ENCODE results near the gene ETF1. TPM values are rescaled to one million over a fixed set of nuclear protein-coding genes. Genes with fewer than 3 reads are reported as not detected.

The ETF1 gene
- total and polyA plus RNA-seq, 9 of the 15 experiments (the other 6 are each of a cell fraction or from before 2014, with no cell fraction given) = 53.7 to 209 (median 164) TPM

DNA sequence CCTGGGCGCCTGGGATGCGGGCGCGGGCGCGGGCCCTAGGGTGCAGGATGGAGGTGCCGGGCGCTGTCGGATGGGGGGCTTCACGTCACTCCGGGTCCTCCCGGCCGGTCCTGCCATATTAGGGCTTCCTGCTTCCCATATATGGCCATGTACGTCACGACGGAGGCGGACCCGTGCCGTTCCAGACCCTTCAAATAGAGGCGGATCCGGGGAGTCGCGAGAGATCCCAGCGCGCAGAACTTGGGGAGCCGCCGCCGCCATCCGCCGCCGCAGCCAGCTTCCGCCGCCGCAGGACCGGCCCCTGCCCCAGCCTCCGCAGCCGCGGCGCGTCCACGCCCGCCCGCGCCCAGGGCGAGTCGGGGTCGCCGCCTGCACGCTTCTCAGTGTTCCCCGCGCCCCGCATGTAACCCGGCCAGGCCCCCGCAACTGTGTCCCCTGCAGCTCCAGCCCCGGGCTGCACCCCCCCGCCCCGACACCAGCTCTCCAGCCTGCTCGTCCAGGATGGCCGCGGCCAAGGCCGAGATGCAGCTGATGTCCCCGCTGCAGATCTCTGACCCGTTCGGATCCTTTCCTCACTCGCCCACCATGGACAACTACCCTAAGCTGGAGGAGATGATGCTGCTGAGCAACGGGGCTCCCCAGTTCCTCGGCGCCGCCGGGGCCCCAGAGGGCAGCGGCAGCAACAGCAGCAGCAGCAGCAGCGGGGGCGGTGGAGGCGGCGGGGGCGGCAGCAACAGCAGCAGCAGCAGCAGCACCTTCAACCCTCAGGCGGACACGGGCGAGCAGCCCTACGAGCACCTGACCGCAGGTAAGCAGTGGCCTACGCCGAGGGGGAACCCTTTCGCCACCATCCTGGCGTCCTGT, 77.5 kb downstream of the ETF1 start, which contains the start of gene EGR1 (continued):
- TF ChIP-seq, protein P1, sequence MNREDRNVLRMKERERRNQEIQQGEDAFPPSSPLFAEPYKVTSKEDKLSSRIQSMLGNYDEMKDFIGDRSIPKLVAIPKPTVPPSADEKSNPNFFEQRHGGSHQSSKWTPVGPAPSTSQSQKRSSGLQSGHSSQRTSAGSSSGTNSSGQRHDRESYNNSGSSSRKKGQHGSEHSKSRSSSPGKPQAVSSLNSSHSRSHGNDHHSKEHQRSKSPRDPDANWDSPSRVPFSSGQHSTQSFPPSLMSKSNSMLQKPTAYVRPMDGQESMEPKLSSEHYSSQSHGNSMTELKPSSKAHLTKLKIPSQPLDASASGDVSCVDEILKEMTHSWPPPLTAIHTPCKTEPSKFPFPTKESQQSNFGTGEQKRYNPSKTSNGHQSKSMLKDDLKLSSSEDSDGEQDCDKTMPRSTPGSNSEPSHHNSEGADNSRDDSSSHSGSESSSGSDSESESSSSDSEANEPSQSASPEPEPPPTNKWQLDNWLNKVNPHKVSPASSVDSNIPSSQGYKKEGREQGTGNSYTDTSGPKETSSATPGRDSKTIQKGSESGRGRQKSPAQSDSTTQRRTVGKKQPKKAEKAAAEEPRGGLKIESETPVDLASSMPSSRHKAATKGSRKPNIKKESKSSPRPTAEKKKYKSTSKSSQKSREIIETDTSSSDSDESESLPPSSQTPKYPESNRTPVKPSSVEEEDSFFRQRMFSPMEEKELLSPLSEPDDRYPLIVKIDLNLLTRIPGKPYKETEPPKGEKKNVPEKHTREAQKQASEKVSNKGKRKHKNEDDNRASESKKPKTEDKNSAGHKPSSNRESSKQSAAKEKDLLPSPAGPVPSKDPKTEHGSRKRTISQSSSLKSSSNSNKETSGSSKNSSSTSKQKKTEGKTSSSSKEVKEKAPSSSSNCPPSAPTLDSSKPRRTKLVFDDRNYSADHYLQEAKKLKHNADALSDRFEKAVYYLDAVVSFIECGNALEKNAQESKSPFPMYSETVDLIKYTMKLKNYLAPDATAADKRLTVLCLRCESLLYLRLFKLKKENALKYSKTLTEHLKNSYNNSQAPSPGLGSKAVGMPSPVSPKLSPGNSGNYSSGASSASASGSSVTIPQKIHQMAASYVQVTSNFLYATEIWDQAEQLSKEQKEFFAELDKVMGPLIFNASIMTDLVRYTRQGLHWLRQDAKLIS (CRISPR knock-in tag; IDR thresholded peaks at IDR 0.05) = peak; percentile 100
- TF ChIP-seq RB1 (IDR thresholded peaks at IDR 0.05; ENCODE audit: low read depth) (peak; percentile 52; the same call in 1 of the 2 replicates), FIP1L1 (IDR thresholded peaks at IDR 0.05; ENCODE audit: low read depth, low read length, poor library complexity, severe bottlenecking) (peak; percentile 100), FOXK1 (CRISPR knock-in tag; IDR thresholded peaks at IDR 0.05; ENCODE audit: borderline replicate concordance) (0 out of 2 replicates have a peak, but pooled peaks have one; percentile 82), ZC3H11A (IDR thresholded peaks at IDR 0.05; ENCODE audit: low read depth, low read length) (no peak), HSF4 (CRISPR knock-in tag; IDR thresholded peaks at IDR 0.05; ENCODE audit: borderline replicate concordance) (no peak), CREM (IDR thresholded peaks at IDR 0.05; ENCODE audit: low read depth) (peak; percentile 94), PHF21A (IDR thresholded peaks at IDR 0.05; ENCODE audit: borderline replicate concordance, low read depth) (peak; percentile 26; the same call in 1 of the 2 replicates), KDM2B (CRISPR knock-in tag; IDR thresholded peaks at IDR 0.05) (no peak), RFX7 (CRISPR knock-in tag; IDR thresholded peaks at IDR 0.05) (no peak), POLR2G (IDR thresholded peaks at IDR 0.05; ENCODE audit: low read depth, low read length) (peak; percentile 89), WHSC1 (IDR thresholded peaks at IDR 0.05; ENCODE audit: low read length) (no peak), CREB1 (IDR thresholded peaks at IDR 0.05) (peak; percentile 81), CREB1 (CRISPR knock-in tag; IDR thresholded peaks at IDR 0.05) (peak; percentile 61), TEAD4 (IDR thresholded peaks at IDR 0.05; ENCODE audit: low read length) (peak; percentile 55; the same call in 1 of the 2 replicates), TEAD4 (CRISPR knock-in tag; IDR thresholded peaks at IDR 0.05; ENCODE audit: borderline replicate concordance) (no peak), SIN3A (IDR thresholded peaks at IDR 0.05; ENCODE audit: borderline replicate concordance in 2 of 2, control insufficient read depth in 1 of 2, low read depth in 2 of 2, low read length in 2 of 2) (peak; percentile 38 to 61; a peak in 2 of 4 replicates)
- TF ChIP-seq, protein P2, sequence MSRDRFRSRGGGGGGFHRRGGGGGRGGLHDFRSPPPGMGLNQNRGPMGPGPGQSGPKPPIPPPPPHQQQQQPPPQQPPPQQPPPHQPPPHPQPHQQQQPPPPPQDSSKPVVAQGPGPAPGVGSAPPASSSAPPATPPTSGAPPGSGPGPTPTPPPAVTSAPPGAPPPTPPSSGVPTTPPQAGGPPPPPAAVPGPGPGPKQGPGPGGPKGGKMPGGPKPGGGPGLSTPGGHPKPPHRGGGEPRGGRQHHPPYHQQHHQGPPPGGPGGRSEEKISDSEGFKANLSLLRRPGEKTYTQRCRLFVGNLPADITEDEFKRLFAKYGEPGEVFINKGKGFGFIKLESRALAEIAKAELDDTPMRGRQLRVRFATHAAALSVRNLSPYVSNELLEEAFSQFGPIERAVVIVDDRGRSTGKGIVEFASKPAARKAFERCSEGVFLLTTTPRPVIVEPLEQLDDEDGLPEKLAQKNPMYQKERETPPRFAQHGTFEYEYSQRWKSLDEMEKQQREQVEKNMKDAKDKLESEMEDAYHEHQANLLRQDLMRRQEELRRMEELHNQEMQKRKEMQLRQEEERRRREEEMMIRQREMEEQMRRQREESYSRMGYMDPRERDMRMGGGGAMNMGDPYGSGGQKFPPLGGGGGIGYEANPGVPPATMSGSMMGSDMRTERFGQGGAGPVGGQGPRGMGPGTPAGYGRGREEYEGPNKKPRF (IDR thresholded peaks at IDR 0.05; ENCODE audit: low read depth, low read length) = no peak
- TF ChIP-seq, protein P3, sequence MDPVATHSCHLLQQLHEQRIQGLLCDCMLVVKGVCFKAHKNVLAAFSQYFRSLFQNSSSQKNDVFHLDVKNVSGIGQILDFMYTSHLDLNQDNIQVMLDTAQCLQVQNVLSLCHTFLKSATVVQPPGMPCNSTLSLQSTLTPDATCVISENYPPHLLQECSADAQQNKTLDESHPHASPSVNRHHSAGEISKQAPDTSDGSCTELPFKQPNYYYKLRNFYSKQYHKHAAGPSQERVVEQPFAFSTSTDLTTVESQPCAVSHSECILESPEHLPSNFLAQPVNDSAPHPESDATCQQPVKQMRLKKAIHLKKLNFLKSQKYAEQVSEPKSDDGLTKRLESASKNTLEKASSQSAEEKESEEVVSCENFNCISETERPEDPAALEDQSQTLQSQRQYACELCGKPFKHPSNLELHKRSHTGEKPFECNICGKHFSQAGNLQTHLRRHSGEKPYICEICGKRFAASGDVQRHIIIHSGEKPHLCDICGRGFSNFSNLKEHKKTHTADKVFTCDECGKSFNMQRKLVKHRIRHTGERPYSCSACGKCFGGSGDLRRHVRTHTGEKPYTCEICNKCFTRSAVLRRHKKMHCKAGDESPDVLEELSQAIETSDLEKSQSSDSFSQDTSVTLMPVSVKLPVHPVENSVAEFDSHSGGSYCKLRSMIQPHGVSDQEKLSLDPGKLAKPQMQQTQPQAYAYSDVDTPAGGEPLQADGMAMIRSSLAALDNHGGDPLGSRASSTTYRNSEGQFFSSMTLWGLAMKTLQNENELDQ (CRISPR knock-in tag; IDR thresholded peaks at IDR 0.05; ENCODE audit: borderline replicate concordance) = peak; percentile 47; the same call in 1 of the 2 replicates
